HCT116 (cell line): ENCODE results near the gene HNF1B. TPM values are rescaled to one million over a fixed set of nuclear protein-coding genes. Genes with fewer than 3 reads are reported as not detected.

Experiments used
- ATAC-seq: fragments of 200-7000 bp; cut with Tn5 transposase; 2 replicates; pipeline ENCODE4 v1.9.1; 2020; ENCODE audit warnings: mild to moderate bottlenecking, moderate library complexity
- BruUV-seq: library from RNA; stranded (reverse); fragments of 400-500 nt; replicated peaks from 2 replicates; lab custom pipeline; 2021; lab: Mats Ljungman, UMichigan
- CTCF ChIA-PET: fragments of 300-600 bp; sonication (Branson Sonifier 250); formaldehyde crosslinking; loops from one replicate; lab custom pipeline; 2021; ENCODE audit warnings: antibody characterized with exemption; lab: Charles Lee
- POLR2A ChIA-PET: fragments of 300-600, 350-600 bp; sonication (Branson Sonifier 250); formaldehyde crosslinking; loops from one replicate; lab custom pipeline; 2021; ENCODE audit warnings: antibody characterized with exemption; lab: Charles Lee
- RAD21 ChIA-PET, 2 experiments: fragments of 300-600 bp; sonication (Branson Sonifier 250); formaldehyde crosslinking; loops; one replicate each; lab custom pipeline; 2023; ENCODE audit warnings: low total read pairs in 2 of 2; ENCODE audit not compliant: uncharacterized antibody in 2 of 2, unreplicated experiment in 2 of 2, low non-redundant PET in 1 of 2; lab: Charles Lee
- DNase-seq: peaks from one replicate; pipeline ENCODE4 v3.0.0-alpha.2; 2010; ENCODE audit warnings: low read depth, low spot score
- H2AFZ ChIP-seq: fragments of 200-600 bp; shearing (Covaris generic), sonication (generic); 2 replicates; pipeline ENCODE4 v1.6.1; 2017; ENCODE audit warnings: low read depth, mixed run types, mixed read lengths, antibody characterized with exemption, low read length; ENCODE audit not compliant: poor library complexity, severe bottlenecking
- H3K27ac ChIP-seq: 2 replicates; pipeline ENCODE4 v1.5.1; 2012; ENCODE audit warnings: low read depth, low read length
- H3K27me3 ChIP-seq: fragments of 200-600 bp; sonication (generic); 2 replicates; pipeline ENCODE4 v1.6.1; 2016; ENCODE audit warnings: mixed run types, low read length, mixed read lengths; ENCODE audit not compliant: insufficient read depth
- H3K36me3 ChIP-seq, 2 experiments: fragments of 200-500 bp in 1 of 2; fragments of 200-600 bp in 1 of 2; sonication (Bioruptor generic) in 1 of 2; sonication (generic) in 1 of 2; 2 replicates each; pipeline versions ENCODE4 v1.5.1 to v1.6.1; 2014 to 2016; ENCODE audit warnings: low read length in 2 of 2, inconsistent platforms in 1 of 2, mixed read lengths in 1 of 2, mixed run types in 1 of 2; ENCODE audit not compliant: insufficient read depth in 2 of 2, control insufficient read depth in 1 of 2
- H3K4me1 ChIP-seq, 2 experiments: fragments of 200-600 bp in 1 of 2; sonication (generic) in 1 of 2; 2 replicates each; pipeline versions ENCODE4 v1.5.1 to v1.6.1; 2012 to 2017; ENCODE audit warnings: low read length in 2 of 2, inconsistent platforms in 1 of 2, mild to moderate bottlenecking in 1 of 2, mixed read lengths in 1 of 2, mixed run types in 1 of 2, moderate library complexity in 1 of 2; ENCODE audit not compliant: insufficient read depth in 2 of 2, control insufficient read depth in 1 of 2
- H3K4me2 ChIP-seq: fragments of 200-600 bp; sonication (generic); 2 replicates; pipeline ENCODE4 v1.6.1; 2017; ENCODE audit warnings: mixed run types, low read length, mixed read lengths
- H3K4me3 ChIP-seq, 2 experiments: fragments of 200-600 bp in 1 of 2; sonication (generic) in 1 of 2; replicated peaks in 1 of 2; 2 replicates each; pipeline ENCODE4 v1.5.1; 2011 to 2016; ENCODE audit warnings: low read length in 2 of 2, control low read depth in 1 of 2, low read depth in 1 of 2, mild to moderate bottlenecking in 1 of 2, mixed read lengths in 1 of 2, mixed run types in 1 of 2
- H3K79me2 ChIP-seq: fragments of 200-600 bp; sonication (generic); 2 replicates; pipeline ENCODE4 v1.6.1; 2017; ENCODE audit warnings: mild to moderate bottlenecking, mixed run types, low read length, moderate library complexity, mixed read lengths; ENCODE audit not compliant: insufficient read depth
- H3K9ac ChIP-seq: fragments of 200-600 bp; sonication (generic); 2 replicates; pipeline ENCODE4 v1.6.1; 2016; ENCODE audit warnings: low read length, mixed read lengths
- H3K9me2 ChIP-seq: fragments of 200-600 bp; sonication (generic), shearing (Covaris generic); 2 replicates; pipeline ENCODE4 v1.6.1; 2017; ENCODE audit warnings: mixed run types, mild to moderate bottlenecking, moderate library complexity; ENCODE audit not compliant: insufficient read depth
- H3K9me3 ChIP-seq, 2 experiments: fragments of 200-500 bp in 1 of 2; fragments of 200-600 bp in 1 of 2; sonication (Bioruptor generic) in 1 of 2; sonication (generic) in 1 of 2; 2 replicates each; pipeline ENCODE4 v1.6.1; 2014 to 2017; ENCODE audit warnings: low read length in 2 of 2, mixed read lengths in 2 of 2, inconsistent platforms in 1 of 2, low read depth in 1 of 2, mild to moderate bottlenecking in 1 of 2, mixed run types in 1 of 2, moderate library complexity in 1 of 2; ENCODE audit not compliant: control insufficient read depth in 1 of 2, insufficient read depth in 1 of 2
- H4K20me1 ChIP-seq: fragments of 200-600 bp; sonication (generic), shearing (Covaris generic); 2 replicates; pipeline ENCODE4 v1.6.1; 2017; ENCODE audit warnings: mixed run types, mild to moderate bottlenecking, moderate library complexity; ENCODE audit not compliant: insufficient read depth
- CBX3 ChIP-seq: IDR thresholded peaks from 2 replicates; pipeline ENCODE4 v1.6.1; 2012; ENCODE audit warnings: low read depth
- EGR1 ChIP-seq: IDR thresholded peaks from 2 replicates; pipeline ENCODE4 v1.6.1; 2012; ENCODE audit warnings: low read depth
- EZH2phosphoT487 ChIP-seq: fragments of 200-600 bp; IDR thresholded peaks from 2 replicates; pipeline ENCODE4 v1.6.1; 2018; ENCODE audit warnings: antibody characterized with exemption, borderline replicate concordance
- JUND ChIP-seq: IDR thresholded peaks from 2 replicates; pipeline ENCODE4 v1.6.1; 2012
- POLR2A ChIP-seq: IDR thresholded peaks from 2 replicates; pipeline ENCODE4 v1.7.0; 2011; ENCODE audit warnings: borderline replicate concordance; ENCODE audit not compliant: insufficient read depth, insufficient read length; ENCODE audit errors: extremely low read depth
- RAD21 ChIP-seq: IDR thresholded peaks from 2 replicates; pipeline ENCODE4 v1.6.1; 2012; ENCODE audit warnings: low read depth, mild to moderate bottlenecking
- TCF7L2 ChIP-seq: IDR thresholded peaks from 2 replicates; pipeline ENCODE4 v1.7.0; 2011; ENCODE audit warnings: borderline replicate concordance, inconsistent platforms; ENCODE audit not compliant: insufficient read depth, insufficient read length; ENCODE audit errors: extremely low read depth
- YY1 ChIP-seq: IDR thresholded peaks from 2 replicates; pipeline ENCODE4 v1.6.1; 2011; ENCODE audit warnings: low read length, low read depth, moderate library complexity, mild to moderate bottlenecking; ENCODE audit not compliant: insufficient replicate concordance; ENCODE audit errors: extremely low read depth
- ZFX ChIP-seq: fragments of 450-650 bp; IDR thresholded peaks from 2 replicates; pipeline ENCODE4 v1.6.1; 2017
- ZNF274 ChIP-seq: fragments of 200-500 bp; sonication (Bioruptor generic); IDR thresholded peaks from 2 replicates; pipeline ENCODE4 v1.6.1; 2014; ENCODE audit warnings: mild to moderate bottlenecking, low read depth, low read length, inconsistent platforms
- intact Hi-C: fragments of 100-400 bp; cut with micrococcal nuclease; formaldehyde crosslinking; loops from 2 replicates; pipeline ENCODE4 v1.10.0; 2022
- total RNA-seq: library from RNA; stranded (reverse); gene quantifications from one replicate; pipeline ENCODE4 v1.2.1, GENCODE V29; 2021; ENCODE audit not compliant: unreplicated experiment
- TF ChIP-seq, protein P1 (sequence below): IDR thresholded peaks from 2 replicates; pipeline ENCODE4 v1.6.1; 2012
- TF ChIP-seq, protein P2 (sequence below), 3 experiments: fragments of 200-600 bp in 1 of 3; sonication (generic) in 1 of 3; IDR thresholded peaks in 2 of 3; conservative IDR thresholded peaks in 1 of 3; 2 replicates each; pipeline ENCODE4 v1.5.1; 2012 to 2017; ENCODE audit warnings: low read depth in 2 of 3, low read length in 2 of 3, antibody characterized with exemption in 1 of 3, borderline replicate concordance in 1 of 3, control low read depth in 1 of 3, mild to moderate bottlenecking in 1 of 3, mixed read lengths in 1 of 3, mixed run types in 1 of 3, moderate library complexity in 1 of 3; ENCODE audit not compliant: insufficient read depth in 1 of 3

The HNF1B gene
- total RNA-seq, 1 experiment from 2014 or later: 3.6 TPM

DNA sequence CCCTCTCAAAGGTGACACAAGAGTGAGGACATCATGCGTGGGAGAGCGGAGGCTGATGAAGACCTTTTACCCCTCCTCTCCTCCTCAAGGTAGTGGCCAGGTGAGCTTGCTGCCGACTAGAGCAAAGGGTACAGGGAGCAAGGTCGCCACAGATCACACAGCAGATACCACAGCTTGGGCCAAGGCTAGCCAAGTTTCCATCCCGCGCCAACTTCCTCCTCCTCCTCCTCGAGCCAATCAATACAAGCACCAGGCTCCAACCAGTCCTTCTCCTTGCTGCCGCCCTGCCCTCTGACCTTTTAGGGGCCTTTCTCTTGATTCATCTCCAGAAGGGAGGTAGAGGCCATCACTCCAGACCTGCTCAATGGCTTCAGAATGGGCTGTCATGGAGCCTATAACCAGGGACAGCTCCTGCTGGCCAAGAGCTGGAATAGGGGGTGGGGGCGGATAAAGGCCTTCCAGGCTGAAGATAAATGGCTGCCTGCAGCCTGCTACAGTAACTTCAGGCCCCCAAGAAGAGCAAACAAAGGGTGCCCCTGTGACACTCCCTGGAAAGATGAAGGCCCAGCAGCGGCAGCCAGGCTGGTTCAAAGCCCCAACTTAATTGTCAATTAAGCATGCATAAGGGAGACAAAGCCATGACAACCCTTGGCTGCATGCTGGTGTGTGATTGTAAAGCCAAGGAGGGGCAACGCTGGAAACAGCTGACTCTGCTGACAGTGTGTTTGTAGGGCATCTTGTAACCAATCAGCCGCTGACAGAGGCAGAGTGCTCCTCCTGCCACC is 17.8 kb downstream of the HNF1B start:
- no TSS peak for BruUV-seq
- H3K4me1 ChIP-seq: no peaks in the 10 kb centered on the region
- no peak overlapping the region for H3K4me2 ChIP-seq
- H2AFZ ChIP-seq: no peak overlapping the region
- ChIA-PET RAD21 (no interaction called here), CTCF (no interaction called here), POLR2A (no interaction called here)
- H3K27me3 ChIP-seq: no peaks in the 10 kb centered on the region
- no peak for ATAC-seq
- no peaks in the 10 kb centered on the region for H3K9me3 ChIP-seq
- intact Hi-C loops: no loop called here
- TF ChIP-seq POLR2A (no peak), RAD21 (no peak), ZFX (no peak), EGR1 (no peak), EZH2phosphoT487 (no peak), ZNF274 (no peak), JUND (no peak), TCF7L2 (no peak), YY1 (no peak), CBX3 (no peak)
- TF ChIP-seq, protein P1, sequence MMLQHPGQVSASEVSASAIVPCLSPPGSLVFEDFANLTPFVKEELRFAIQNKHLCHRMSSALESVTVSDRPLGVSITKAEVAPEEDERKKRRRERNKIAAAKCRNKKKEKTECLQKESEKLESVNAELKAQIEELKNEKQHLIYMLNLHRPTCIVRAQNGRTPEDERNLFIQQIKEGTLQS: no peak
- TF ChIP-seq, protein P2, sequence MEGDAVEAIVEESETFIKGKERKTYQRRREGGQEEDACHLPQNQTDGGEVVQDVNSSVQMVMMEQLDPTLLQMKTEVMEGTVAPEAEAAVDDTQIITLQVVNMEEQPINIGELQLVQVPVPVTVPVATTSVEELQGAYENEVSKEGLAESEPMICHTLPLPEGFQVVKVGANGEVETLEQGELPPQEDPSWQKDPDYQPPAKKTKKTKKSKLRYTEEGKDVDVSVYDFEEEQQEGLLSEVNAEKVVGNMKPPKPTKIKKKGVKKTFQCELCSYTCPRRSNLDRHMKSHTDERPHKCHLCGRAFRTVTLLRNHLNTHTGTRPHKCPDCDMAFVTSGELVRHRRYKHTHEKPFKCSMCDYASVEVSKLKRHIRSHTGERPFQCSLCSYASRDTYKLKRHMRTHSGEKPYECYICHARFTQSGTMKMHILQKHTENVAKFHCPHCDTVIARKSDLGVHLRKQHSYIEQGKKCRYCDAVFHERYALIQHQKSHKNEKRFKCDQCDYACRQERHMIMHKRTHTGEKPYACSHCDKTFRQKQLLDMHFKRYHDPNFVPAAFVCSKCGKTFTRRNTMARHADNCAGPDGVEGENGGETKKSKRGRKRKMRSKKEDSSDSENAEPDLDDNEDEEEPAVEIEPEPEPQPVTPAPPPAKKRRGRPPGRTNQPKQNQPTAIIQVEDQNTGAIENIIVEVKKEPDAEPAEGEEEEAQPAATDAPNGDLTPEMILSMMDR (IDR thresholded peaks at IDR 0.05 in 2 of 3, conservative IDR thresholded peaks at IDR 0.05 in 1 of 3; ENCODE audit: borderline replicate concordance in 1 of 3, insufficient read depth in 1 of 3, low read depth in 2 of 3, low read length in 2 of 3): no peak
- H3K9me2 ChIP-seq: no peaks in the 10 kb centered on the region
- H3K36me3 ChIP-seq: no peaks in the 10 kb centered on the region
- no peaks in the 10 kb centered on the region for H4K20me1 ChIP-seq
- no peak overlapping the region for H3K27ac ChIP-seq
- H3K79me2 ChIP-seq: no peaks in the 10 kb centered on the region
- no peak overlapping the region for H3K4me3 ChIP-seq
- no peak for DNase-seq
- H3K9ac ChIP-seq: no peak overlapping the region
